Neural cell (in vitro differentiated cells): ENCODE data around the gene ENO4.

Experiments used
- EP300 ChIP-seq: fragments of 450-650 bp; conservative IDR thresholded peaks from 2 replicates; pipeline ENCODE4 v1.6.1; 2014; ENCODE audit warnings: antibody characterized with exemption, mild to moderate bottlenecking, moderate library complexity; ENCODE audit not compliant: poor library complexity, severe bottlenecking
- EZH2 ChIP-seq: fragments of 200-600, 300-800 bp; shearing (Covaris generic), sonication (generic); IDR thresholded peaks from 2 replicates; pipeline ENCODE4 v1.6.1; 2014; ENCODE audit warnings: antibody characterized with exemption, low read length, borderline replicate concordance, mild to moderate bottlenecking; ENCODE audit not compliant: insufficient read depth, poor library complexity, severe bottlenecking
- MXI1 ChIP-seq: fragments of 450-650 bp; conservative IDR thresholded peaks from 2 replicates; pipeline ENCODE4 v1.6.1; 2014; ENCODE audit warnings: antibody characterized with exemption, mild to moderate bottlenecking; ENCODE audit not compliant: poor library complexity, severe bottlenecking
- POLR2AphosphoS5 ChIP-seq: IDR thresholded peaks from 2 replicates; pipeline ENCODE4 v1.6.1; 2012
- RAD21 ChIP-seq: fragments of 450-650 bp; conservative IDR thresholded peaks from 2 replicates; pipeline ENCODE4 v1.6.1; 2014; ENCODE audit warnings: antibody characterized with exemption, mild to moderate bottlenecking, moderate library complexity
- SMC3 ChIP-seq: fragments of 450-650 bp; conservative IDR thresholded peaks from 2 replicates; pipeline ENCODE4 v1.6.1; 2014; ENCODE audit warnings: antibody characterized with exemption, mild to moderate bottlenecking, moderate library complexity; ENCODE audit not compliant: poor library complexity
- TAF1 ChIP-seq: IDR thresholded peaks from 2 replicates; pipeline ENCODE4 v1.6.1; 2012; ENCODE audit warnings: low read depth
- TF ChIP-seq, protein P1 (sequence below): fragments of 450-650 bp; IDR thresholded peaks from 2 replicates; pipeline ENCODE4 v1.5.1; 2014; ENCODE audit warnings: antibody characterized with exemption, mild to moderate bottlenecking, moderate library complexity; ENCODE audit not compliant: poor library complexity, severe bottlenecking
- TF ChIP-seq, protein P2 (sequence below): IDR thresholded peaks from 2 replicates; pipeline ENCODE4 v1.6.1; 2012; ENCODE audit warnings: borderline replicate concordance

DNA sequence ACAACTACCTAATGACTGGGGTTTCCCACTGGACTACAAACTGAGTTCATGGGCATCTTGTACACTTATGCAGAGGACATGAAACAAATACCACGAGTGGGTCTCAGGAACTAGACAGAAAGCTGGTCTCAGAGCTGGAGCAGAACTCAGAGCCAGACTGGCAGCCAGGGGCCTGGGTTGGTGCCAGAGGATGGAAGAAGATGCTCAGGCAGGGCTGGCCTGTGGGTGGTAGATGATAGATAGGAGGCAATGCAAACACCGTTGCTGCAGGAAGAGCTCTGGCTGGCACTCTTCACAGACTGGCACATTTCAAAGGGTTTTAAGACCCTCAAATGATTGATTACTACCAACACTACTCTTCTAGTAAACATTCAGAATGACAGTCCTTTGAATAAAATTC, 28.8 kb downstream of the ENO4 start:
- TF ChIP-seq, protein P1, sequence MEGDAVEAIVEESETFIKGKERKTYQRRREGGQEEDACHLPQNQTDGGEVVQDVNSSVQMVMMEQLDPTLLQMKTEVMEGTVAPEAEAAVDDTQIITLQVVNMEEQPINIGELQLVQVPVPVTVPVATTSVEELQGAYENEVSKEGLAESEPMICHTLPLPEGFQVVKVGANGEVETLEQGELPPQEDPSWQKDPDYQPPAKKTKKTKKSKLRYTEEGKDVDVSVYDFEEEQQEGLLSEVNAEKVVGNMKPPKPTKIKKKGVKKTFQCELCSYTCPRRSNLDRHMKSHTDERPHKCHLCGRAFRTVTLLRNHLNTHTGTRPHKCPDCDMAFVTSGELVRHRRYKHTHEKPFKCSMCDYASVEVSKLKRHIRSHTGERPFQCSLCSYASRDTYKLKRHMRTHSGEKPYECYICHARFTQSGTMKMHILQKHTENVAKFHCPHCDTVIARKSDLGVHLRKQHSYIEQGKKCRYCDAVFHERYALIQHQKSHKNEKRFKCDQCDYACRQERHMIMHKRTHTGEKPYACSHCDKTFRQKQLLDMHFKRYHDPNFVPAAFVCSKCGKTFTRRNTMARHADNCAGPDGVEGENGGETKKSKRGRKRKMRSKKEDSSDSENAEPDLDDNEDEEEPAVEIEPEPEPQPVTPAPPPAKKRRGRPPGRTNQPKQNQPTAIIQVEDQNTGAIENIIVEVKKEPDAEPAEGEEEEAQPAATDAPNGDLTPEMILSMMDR, result no peak
- TF ChIP-seq EP300 (no peak), SMC3 (no peak), TAF1 (no peak), POLR2AphosphoS5 (no peak), EZH2 (no peak), RAD21 (no peak), MXI1 (no peak)
- TF ChIP-seq, protein P2, sequence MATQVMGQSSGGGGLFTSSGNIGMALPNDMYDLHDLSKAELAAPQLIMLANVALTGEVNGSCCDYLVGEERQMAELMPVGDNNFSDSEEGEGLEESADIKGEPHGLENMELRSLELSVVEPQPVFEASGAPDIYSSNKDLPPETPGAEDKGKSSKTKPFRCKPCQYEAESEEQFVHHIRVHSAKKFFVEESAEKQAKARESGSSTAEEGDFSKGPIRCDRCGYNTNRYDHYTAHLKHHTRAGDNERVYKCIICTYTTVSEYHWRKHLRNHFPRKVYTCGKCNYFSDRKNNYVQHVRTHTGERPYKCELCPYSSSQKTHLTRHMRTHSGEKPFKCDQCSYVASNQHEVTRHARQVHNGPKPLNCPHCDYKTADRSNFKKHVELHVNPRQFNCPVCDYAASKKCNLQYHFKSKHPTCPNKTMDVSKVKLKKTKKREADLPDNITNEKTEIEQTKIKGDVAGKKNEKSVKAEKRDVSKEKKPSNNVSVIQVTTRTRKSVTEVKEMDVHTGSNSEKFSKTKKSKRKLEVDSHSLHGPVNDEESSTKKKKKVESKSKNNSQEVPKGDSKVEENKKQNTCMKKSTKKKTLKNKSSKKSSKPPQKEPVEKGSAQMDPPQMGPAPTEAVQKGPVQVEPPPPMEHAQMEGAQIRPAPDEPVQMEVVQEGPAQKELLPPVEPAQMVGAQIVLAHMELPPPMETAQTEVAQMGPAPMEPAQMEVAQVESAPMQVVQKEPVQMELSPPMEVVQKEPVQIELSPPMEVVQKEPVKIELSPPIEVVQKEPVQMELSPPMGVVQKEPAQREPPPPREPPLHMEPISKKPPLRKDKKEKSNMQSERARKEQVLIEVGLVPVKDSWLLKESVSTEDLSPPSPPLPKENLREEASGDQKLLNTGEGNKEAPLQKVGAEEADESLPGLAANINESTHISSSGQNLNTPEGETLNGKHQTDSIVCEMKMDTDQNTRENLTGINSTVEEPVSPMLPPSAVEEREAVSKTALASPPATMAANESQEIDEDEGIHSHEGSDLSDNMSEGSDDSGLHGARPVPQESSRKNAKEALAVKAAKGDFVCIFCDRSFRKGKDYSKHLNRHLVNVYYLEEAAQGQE, result no peak
